SH-SY5Y (cell line): ENCODE results near the gene ADAD2.

Experiments used
- GATA2 ChIP-seq: IDR thresholded peaks from 2 replicates; pipeline ENCODE4 v1.6.1; 2011; ENCODE audit warnings: mild to moderate bottlenecking, low read depth, low read length
- GATA3 ChIP-seq: IDR thresholded peaks from 2 replicates; pipeline ENCODE4 v1.6.1; 2011; ENCODE audit warnings: low read depth, mild to moderate bottlenecking, low read length, moderate library complexity

The ADAD2 gene

GRCh38 chr16:84165746-84166145 lies 25.2 kb upstream of the ADAD2 start:
- TF ChIP-seq GATA3: no peak
- TF ChIP-seq GATA2: no peak

DNA sequence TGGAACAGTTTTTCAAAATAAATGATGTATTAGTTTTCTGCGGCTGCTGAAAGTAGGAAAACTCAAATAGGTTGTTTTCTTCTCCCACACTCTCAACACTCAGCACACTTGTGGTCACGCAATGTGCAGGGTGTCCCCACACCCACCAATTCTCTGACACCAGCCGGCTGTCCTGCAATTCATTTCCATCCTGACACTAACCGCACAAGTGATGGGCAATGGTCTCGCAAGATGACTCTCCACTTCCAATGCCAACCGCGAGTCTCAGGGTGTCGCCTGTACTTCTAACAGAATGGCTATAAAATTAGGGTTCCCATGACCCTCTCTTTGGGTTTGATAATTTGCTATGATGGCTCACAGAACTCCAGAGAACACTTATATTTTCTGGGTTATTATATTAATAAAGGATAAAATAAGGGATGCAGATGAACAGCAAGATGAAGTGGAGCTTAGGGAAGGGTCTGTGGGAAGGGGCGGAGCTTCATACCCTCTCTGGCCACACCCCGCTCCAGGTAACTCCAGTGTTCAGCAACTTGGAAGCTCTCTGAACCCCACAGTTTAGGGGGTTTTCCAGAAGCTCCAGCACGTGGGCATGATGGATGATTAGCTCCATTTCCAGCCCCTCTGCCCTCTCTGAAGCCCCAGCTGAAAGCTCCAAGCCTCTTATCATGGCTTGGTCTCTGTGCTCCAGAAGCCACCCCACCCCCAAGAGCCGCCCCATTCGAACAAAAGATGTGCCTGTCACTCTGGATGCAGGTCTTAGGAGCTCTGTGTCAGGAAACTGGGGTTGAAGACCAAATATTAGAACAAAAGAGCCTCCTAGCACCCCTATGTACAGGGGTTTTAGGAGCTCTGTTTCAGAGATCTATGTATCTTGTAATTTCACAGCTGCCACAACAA lies 23.9 kb upstream of the ADAD2 start:
- no peak for TF ChIP-seq GATA3
- TF ChIP-seq GATA2: no peak

DNA sequence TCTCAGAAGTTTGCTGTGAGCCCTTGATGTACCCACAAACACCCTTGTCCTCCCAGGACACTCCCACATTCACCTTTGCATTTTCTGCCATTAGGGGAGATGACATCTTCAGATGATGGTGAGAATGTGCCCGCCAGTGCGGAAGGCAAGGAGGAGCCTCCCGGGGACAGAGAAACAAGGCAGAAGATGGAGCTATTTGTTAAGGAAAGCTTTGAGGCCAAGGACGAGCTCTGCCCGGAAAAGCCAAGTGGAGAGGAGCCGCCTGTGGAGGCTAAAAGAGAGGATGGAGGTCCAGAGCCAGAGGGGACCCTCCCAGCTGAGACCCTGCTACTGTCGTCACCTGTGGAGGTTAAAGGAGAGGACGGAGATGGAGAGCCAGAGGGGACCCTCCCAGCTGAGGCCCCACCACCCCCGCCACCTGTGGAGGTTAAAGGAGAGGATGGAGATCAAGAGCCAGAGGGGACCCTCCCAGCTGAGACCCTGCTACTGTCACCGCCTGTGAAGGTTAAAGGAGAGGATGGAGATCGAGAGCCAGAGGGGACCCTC lies 21.1 kb upstream of the ADAD2 start:
- TF ChIP-seq GATA2: no peak
- TF ChIP-seq GATA3: no peak

- no peak for TF ChIP-seq GATA2
- TF ChIP-seq GATA3: no peak
Observed at GRCh38 chr16:84174396-84174795, 16.6 kb upstream of the ADAD2 start.

GRCh38 chr16:84175350-84176081 lies 15.4 kb upstream of the ADAD2 start:
- TF ChIP-seq GATA2 (no peak), GATA3 (no peak)

DNA sequence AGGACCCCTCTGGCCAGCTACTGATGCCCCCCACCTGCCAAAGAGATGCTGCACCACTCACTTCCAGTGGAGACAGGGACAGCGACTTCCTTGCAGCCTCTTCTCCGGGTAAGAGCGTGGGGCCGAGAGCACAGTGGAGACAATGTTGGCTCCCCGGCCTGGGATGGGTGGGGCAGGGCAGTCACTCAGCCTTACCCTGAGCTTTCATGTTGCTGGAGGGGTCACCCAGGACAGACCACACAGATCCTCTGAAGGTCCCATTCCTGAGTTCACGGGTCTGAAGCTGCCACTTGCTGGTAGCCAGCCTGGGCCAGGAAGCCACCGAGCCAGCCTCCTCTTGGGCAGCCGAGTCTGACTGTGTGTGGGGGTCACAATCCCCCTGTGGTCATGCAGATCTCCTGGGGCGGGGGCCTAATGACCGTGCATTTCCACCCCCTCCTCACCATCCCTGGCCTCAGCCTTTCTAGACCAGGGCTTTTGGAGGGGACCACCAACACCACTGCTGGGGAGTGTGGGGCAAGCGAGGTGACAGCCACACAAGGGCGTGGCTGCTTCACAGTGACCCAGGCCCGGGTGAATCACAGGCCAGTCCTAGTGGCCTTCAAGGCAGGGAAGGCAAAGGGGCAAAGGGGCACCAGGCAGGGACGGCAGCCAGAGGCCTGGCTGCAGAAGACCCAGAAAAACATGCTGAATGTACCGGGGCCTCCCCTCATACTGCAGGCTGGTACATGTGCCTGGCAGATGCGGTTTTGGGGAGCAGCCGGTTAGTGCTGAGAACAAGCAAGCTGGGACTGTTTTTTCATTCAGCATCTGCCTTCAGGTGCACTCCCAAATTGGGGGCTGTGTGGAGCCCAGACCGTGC lies 14.5 kb upstream of the ADAD2 start:
- TF ChIP-seq GATA3 (no peak), GATA2 (no peak)

DNA sequence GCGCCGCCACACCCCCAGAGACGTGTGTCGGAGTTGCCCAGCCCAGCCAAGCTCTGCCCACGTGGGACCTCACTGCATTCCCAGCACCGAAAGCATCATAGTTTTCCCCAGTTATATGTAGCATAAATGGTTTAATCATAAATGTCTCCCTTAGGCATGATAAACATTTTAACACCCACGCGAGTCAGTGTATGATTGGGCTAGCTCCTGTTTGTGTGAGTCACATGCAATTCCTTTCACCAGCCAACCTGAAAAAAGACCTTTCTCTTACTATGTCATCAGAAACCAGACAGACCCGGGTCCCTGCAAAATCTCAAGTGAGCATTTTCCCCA lies 13.2 kb upstream of the ADAD2 start:
- TF ChIP-seq GATA3: no peak
- TF ChIP-seq GATA2: no peak

- no peak for TF ChIP-seq GATA2
- no peak for TF ChIP-seq GATA3
Observed at GRCh38 chr16:84178146-84178765, 12.7 kb upstream of the ADAD2 start.

DNA sequence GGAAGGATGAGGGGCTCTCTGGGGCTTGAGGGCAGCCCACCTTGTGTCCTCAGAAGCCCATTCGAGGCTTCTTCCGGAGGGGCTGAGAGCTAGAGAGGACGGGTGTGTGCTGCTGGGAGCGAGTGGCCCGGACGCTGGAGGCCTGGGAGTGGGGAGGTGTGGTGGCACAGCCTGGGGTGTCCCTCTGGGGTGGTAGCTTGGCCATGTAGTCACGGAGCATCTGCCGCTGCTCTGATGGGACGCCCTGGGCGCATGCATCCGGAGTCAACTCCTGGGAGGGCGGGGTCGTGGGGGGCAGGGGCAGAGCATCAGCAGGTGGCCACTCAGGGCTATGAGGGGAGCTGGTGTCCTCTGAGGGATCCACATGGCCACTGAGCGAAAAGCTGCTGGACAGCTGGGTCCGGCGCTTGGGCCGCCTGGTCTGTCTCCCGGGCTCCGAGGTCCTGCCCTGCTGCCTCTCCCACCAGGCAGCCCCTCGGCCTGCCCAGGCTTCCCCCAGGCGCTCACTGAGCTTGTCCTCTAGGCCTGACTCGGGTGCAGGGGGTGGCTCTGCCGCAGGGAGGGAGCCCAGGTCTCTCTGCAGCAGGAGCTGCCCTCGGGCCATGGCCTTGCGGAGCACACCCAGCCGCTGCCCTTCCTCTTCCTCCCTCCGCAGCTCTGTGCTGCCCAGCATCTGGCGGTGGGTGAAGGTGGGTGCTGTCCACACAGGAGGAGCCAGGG lies 11.9 kb upstream of the ADAD2 start:
- TF ChIP-seq GATA2 (no peak), GATA3 (no peak)

DNA sequence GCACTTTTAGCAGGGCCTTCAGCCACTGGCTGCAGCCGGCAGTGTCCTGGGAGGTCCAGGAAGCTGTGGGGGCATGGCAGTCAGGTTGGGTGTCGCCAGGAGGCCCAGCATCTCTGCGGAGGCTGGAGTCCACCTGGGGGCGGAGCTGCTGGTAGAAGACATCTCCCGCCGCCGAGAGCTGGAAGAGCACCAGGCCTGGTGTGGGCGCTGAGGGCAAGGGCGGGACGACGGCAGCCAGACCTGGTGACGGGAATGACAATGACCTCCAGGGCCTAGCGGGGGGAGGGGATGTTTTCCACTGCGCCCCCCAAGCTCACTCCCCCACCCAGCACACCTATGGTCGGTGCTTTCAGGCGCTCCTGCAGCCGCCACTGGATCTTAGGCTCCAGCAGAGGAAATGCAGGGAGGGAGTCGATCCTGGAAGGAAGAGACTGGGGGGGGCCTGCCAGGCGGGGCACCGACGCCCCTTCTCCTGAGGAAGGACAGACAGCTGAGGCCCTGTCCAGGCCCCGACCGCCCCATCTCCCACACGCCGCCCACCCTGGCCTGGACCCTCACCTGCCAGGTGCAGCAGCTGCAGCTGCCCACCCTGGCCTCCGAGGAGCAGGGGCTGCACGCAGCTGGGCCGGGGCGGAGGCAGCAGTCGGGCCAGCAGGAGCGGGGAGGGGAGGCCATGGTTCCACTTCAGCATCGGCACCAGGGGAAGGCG lies 11.2 kb upstream of the ADAD2 start:
- TF ChIP-seq GATA3: no peak
- no peak for TF ChIP-seq GATA2

DNA sequence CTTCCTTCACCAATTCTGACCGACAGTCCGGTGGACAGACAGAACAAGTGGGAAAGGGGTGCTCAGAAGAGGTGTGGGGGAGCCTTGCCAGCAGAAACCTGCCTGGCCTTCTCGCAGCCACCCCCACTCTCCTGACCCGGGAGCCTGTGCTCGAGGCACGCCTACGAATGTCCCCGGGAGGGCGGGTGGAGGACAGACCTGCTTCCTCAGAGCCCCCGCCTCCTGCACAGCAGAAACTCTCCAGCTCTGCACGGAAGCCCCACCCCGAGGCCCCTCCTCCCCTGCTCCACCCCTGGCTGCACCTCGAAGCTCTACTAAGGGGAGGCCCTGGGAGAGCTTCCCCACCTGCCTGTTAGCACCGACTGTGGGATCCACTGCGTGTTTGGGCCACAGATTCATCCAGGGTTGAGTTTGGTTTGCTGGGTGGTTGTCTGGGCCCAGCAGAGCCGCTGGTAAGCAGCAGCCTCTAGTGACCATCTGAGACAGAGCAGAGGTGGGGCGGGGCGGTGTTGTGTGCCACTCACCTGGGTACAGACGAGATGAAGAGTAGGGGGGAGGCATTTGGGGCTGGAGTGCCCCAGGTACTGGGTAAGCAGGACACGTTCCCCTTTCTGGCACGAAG lies 10.3 kb upstream of the ADAD2 start:
- TF ChIP-seq GATA2 (no peak), GATA3 (no peak)
